ENCODE data around the gene CREB3L4.

DNA sequence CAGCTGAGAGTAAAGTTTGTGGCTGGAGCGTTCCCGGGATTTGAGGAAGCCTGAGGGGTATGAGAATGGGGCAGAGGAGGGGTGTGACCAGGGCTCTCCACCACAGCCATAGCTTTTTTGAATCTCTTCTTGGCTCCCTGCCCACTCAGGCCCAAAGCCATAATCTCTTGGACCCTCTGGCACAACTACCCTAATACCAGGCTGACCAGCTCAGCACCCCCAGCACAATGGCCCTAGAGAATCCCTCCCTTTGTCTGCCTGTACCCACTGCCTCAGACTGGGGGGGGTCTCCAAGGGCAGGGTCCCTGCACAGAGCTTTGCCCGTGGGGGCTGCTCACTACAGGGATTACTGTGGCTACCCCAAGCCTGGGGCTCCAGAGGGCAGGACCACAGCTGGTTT lies 28.7 kb upstream of the CREB3L4 start:
- TF ChIP-seq ZNF274 (CRISPR knock-in tag; IDR thresholded peaks at IDR 0.05) (no peak), SMC3 (IDR thresholded peaks at IDR 0.05; ENCODE audit: low read length) (no peak)
- TF ChIP-seq, protein P1, sequence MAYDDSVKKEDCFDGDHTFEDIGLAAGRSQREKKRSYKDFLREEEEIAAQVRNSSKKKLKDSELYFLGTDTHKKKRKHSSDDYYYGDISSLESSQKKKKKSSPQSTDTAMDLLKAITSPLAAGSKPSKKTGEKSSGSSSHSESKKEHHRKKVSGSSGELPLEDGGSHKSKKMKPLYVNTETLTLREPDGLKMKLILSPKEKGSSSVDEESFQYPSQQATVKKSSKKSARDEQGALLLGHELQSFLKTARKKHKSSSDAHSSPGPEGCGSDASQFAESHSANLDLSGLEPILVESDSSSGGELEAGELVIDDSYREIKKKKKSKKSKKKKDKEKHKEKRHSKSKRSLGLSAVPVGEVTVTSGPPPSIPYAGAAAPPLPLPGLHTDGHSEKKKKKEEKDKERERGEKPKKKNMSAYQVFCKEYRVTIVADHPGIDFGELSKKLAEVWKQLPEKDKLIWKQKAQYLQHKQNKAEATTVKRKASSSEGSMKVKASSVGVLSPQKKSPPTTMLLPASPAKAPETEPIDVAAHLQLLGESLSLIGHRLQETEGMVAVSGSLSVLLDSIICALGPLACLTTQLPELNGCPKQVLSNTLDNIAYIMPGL (CRISPR knock-in tag; IDR thresholded peaks at IDR 0.05; ENCODE audit: borderline replicate concordance in 1 of 2, low read depth in 1 of 2) = no peak

Measured in HepG2 (cell line).